Limb (tissue), 2 donors: ENCODE results near the gene MRPS14.
A peak's percentile ranks its signal among the peaks of the same experiment; 100 is the strongest.
"Not testable (repeated sequence)": the region's sequence is repeated elsewhere in the genome, so short reads cannot be mapped to it uniquely, and the experiment has no call there.

Source experiments
- DNase-seq, 2 donors: peaks; one replicate each; pipeline ENCODE4 v3.0.0-alpha.2; 2016; ENCODE audit errors: extremely low spot score in 2 of 2

Gene MRPS14

DNA sequence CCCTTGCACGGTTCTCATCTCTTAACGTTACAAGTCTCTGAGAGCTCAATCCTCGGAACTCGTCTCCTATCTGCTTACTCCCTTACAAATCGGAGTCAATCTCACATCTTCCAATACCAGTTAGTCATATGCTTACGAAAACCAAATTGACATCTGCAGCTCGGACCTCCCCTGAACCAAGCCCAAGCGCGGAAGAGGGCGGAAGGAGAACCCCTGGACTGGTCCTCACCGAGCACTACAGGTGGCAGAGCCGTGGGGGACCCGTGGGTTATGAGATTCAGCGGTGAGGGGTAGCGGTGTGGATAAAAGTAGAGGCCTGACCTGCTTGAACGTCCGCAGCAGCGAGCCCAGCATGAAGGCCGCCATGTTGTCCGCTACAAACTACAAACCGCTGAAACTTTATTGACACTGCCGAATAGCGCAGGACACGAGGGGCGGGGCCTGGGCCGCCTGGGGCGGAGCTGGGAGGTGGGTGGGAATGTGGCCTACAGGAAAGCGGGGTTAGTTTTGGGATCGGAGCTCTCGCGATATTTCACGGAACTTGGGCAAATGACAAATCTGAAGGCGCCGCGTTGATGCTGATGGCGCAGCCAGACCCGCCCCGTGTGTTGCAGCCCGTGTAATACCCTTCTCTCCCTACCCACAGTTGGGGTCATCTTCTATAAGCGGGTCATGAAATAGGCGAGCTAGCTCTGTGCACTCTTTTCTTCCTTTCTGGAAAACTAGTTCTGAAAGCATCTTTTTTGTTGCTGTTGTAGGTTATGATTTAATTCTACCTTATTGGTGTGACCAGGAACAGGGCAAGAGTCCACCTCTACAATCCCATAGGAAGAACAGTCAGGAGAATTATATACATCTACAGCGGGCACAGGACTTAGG lies at the start of gene MRPS14:
Gene MRPS14 (minus strand): TSS at position 383 of the 879 bp plus-strand sequence. CDS start 17 bp downstream, at position 366.
- peak; percentile 97 to 99 for DNase-seq

DNA sequence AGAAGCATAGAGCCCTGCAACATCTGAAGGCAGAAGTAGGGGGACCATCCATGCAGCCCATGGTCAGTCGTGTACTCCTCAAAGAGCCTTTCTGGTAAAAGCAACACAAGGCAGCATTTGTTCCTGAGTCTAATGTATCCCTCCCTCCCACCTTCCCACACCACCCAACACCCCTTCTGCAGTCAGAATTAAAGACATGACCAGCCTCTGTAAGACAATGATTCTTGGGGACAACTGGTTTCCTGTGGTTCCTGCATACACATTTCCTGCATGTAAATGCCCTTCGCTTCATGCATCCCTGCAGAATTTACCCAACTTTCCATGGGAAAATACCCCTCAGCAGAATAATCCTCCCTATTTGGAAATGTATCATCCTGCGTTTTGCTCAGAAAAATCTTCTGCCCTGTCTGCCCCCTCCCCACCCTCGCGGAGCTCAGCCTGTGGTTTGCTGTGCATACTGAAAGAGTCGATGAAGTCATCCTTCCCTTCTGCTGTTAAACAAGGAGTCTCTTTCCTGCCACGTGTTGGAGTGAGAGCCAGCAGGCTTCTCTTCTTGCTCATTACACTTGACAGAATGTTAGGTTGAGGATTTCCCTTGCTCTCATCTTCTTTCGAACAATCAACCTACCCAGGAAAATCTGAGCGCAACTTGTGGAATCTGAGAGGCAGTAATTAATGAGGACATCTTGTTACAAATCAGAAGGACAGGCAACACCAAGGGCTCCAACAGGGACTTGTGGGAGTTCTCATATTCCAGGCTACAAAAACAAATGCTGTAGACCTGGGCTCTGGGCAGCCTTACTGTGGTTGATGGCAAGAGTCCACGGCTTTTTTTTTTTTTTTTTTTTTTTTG lies 49.1 kb upstream of the MRPS14 start:
- peak; percentile 70 to 86 for DNase-seq

DNA sequence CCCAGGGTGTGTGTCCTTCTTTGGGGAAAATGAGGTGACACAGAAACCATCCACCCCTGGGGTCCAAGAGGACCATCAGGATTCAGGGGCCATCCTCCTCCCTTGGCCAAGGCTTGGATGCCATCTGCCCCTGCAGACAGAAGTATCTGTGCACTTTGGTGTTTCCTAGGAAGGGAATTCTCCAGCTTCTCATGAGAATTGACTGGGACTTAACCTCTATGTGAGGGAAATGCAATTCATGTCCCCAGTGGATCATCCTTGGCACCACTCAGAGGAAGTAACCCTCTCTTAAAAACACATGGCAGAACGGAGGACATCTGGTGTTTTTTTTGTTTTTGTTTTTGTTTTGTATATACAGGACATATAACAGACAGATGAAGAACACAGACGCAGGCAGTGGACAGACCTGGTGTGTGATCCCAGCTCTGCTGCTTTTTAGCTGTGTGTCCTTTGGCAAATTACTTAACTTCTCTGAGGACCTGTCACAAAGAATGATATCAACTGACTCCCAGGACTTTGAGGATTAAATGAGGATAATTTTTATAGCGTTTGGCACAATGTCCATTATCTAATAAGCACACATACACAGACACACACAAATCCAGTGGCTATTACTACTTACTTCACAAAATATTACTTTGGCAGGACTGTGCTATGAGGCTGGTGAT lies 48.2 kb upstream of the MRPS14 start:
- no peak for DNase-seq

DNA sequence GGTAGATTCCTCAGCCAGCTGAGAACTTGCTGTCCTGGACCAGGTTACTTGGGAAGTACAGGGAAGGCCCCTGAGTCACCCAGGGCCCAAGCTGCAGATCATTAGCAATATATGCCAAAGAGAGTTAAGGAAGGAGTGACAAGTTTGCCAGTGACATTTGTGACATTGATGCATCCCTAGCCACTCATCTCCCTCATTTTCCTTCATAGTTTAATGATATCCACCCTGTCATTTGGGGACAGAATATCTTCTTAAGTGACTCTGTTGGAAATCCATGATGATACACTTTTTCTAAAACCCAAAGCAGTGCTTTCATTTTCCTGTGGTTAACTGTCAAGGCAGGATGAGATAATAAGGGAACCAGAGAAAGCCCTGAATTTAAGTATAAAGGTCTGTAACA lies 47.6 kb upstream of the MRPS14 start:
- no peak for DNase-seq

DNA sequence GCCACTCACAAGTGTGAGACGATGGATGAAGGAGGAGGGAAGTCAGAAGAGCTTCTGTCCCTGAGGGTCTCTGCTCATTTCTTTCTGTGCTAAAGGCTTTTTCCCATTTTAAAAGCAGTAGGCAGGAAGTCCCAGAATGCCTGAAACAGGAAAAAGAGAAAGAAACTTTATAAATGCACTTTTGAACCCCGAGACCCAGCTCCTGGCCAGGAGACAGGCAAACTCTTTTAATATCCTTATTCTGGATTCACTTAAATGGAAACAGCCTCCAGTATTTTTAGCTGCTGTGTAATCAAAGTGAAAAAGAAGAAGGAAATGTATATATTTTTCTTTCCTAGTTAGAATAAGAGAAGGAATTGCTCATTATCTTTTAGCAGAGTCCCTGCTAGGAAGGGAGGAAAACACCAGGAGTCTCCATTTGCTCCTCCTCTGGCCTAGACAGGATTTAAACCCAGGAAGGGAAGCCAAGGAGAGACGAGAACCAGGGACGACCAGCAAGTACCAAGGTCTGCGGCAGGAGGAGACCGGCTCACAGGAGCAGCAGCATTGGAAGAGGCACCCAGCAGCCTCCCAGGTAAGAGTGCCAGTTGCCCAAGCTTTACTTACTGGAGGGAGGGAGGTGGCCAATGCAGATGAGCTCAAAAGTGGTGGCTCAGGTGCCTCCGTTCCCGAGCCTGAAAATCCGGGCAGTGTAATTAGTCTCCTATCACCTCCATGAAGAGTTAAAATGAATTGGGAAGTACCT lies 44.3 kb upstream of the MRPS14 start, which contains the start of gene TNN:
Gene TNN (plus strand): TSS at position 472 of the 745 bp plus-strand sequence. CDS start 9,586 bp downstream, outside the sequence.
- DNase-seq, result peak in 1 of 2 donors; percentile 17

DNA sequence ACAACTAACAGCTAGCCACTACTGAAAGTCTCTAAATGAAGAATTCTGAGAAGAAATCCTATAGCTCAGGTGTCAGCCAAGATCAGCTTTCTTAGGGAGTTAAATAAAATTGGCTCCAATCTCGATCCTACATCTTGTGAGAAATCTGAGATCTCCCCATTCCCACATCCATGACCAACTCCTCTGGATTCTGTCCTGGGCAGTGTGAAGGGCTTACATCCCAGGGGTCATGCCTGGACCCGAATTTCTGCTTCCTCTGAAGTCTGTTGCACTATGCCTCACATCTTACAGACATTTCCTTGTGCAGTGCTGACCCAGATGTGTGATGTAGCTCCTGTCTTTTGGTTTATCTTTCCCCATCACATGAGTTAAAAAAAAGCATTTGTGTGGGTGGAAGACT lies 39.6 kb upstream of the MRPS14 start:
- peak in 1 of 2 donors; percentile 11 for DNase-seq

DNA sequence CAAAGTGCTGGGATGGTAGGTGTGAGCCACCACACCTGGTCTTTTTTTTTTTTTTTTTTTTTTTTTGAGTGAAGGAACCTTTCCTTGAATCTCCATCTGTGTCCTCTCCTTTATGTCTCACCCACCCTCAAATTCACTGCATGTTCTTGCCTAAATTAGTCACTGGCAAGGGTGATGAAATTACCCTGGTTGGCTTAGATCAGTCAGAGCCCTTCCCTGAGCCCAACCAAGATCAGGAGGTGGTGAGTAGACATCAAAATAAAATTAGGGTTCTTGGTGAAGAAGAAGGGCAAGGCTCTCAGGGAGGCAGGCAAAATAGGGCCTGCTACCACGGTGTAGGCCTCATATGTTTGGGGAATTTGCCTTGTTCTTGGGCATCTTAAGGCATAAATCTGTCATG lies 39.1 kb upstream of the MRPS14 start:
- DNase-seq, result no peak

DNA sequence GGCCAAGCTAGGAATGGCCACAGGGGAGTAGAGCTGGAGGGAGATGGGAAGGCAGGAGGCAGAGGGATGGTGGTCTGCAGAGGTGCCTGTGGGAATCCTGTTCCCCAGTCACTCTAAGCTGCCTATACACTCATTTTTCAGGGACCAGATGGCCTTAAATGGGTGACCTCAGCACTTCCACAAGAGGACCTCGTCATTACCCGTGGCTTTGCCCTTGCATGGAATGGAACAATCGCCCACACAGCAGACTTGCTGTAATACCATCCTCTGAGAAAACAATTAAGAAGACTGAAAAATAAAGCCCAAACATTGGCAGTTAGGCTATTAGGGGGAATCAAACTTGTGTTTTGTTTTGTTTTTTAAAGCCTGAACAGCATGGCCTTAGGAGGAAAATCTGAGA lies 31.5 kb upstream of the MRPS14 start:
- no peak for DNase-seq

DNA sequence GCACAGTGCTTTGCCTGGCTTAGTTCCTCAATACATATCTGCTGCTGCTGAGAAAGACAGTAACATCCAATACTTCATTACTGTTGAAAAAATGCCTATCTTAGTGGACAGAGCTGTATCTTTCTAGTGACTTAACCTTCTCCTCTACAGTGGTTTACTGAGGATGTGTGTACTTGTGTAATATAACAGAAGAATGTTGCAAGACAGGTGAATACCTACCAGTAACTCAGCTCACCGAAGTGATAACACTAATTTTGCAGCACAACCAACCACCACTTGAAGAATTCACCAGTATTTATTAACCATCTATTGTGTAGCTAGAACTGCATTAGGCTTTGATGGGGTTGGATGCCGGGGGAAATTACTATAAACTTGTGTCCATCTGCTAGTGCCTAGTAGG lies 27.8 kb upstream of the MRPS14 start:
- DNase-seq, result no peak

DNA sequence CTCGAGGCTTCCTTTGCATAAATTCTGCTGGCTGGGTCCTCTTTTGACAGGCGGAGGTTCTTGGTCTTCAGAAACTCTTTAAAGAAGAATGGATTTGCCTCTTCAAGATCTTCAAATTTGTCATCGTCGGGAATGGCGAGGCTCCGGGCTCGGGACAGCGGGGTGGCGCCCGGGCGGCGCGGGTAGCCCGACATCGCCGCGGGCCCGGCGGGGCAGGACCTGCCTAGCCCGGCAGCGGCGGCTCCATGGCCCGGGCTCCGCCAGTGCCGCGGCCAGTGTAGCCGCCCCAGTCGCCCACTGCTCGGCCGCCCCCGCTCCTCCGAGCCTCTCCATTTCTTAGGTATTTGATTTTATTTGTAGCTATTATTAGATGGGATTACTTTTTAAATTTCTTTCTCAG lies 22.3 kb upstream of the MRPS14 start:
- DNase-seq, result no peak

DNA sequence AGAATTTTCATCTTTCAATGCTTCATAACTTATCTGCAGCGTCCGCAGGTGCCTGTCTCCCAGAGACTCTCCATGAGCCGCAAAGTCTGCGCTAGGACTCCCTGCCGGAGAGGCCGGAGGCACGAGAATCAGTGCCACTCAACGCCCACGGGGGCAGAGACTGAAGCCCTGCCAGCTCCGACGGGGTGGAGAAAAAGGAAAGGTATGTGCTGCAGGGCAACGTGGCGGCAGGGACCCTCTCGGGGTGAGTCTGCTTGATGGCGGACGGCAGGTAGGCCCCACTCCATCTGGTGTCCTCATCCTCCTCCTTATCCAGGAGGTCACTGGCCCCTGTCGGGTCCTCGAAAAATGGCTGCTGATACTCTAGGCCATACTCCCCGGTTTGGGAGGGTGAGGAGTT lies 21.9 kb upstream of the MRPS14 start:
- no peak for DNase-seq

DNA sequence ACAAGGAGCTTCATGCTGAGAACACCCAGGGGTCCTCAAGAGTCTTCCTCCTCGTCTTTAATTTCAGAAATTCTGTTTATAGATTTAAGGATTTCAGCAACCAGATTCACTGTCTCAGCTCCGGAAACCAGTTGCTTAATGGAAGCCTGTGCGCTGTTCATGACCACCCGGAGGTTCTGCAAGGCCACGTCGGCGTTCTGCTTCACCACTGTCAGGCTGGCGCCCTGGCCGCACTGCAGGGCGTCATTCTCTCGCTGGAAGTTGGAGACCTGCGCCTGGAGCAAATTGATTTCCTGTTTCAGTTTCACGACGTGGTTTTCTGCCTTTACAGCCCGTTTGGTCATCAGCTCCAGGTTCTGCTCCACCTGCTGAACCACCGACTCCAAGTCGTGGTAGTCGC lies 21.4 kb upstream of the MRPS14 start:
- not testable (repeated sequence) for DNase-seq

DNA sequence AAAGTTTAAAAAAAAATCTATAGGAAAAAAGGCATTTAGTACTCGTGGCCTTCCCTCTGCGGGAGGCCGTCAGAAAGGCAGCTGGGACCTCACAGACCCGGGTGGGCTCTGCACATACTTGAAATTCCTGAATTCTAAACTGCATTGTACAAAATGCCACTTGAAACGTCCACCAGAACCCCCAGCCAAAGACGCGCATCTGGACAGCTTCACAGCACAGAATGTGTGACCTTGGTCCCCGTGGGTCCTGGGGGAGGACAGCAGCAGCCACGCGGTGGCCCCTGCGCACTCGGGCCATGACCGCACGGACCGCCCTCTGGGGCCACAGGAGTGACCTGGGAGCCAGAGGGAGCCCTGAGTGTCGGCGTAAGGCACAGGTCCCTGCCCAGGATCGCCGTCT lies 20.6 kb upstream of the MRPS14 start:
- DNase-seq, result no peak

DNA sequence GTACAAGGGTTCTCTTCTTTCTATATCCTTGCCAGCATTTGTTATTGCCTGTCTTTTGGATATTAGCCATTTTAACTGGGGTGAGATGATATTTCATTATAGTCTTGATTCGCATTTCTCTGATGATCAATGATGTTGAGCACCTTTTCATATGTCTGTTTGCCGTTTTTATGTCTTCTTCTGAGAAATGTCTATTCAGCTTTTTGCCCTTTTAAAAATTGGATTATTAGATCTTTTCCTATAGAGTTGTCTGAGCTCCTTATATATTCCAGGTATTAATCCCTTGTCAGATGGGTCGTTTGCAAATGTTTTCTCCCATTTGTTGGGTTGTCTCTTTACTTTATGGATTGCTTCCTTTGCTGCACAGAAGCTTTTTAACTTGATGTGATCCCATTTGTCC lies 19.4 kb upstream of the MRPS14 start:
- DNase-seq, result no peak

DNA sequence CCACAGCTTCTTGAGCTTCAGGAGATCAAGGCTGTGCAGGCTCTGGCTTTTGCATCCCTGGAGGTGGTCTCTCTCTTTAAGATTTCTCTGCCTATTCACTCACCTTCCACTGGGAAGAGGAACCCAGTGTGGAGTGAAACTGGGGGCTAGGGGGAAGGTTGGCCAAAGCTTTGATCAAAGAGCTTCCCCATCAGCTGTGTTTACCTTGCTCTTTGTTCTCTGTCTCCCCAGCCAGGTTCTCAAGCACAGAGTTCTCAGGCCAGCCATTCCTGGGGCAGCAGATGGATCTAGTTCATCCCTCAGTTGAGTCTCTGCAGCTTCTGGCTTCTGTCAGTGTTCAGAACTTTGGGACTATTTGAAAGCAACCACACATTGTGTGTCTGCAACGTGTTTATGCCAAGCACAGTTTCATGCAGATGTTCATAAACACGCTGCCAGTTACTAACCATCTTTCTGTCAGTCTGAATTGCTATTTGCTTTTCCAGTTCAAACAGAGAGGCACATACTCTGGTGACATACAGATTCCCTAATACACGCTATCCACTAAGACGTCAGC lies 17.2 kb upstream of the MRPS14 start:
- no peak for DNase-seq

DNA sequence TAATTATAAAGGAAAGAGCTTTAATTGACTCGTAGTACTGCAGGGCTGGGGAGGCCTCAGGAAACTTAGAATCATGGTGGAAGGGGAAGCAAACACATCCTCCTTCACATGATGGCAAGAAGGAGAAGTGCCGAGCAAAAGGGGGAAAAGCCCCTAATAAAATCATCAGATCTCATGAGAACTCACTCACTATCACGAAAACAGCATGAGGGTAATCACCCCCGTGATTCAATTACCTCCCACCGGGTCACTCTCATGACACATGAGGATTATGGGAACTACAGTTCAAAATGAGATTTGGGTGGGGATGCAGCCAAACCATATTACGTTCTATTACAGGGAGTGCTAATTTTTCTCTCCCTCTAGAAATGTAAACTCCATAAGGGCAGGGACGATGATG lies 14.2 kb upstream of the MRPS14 start:
- DNase-seq, result no peak

DNA sequence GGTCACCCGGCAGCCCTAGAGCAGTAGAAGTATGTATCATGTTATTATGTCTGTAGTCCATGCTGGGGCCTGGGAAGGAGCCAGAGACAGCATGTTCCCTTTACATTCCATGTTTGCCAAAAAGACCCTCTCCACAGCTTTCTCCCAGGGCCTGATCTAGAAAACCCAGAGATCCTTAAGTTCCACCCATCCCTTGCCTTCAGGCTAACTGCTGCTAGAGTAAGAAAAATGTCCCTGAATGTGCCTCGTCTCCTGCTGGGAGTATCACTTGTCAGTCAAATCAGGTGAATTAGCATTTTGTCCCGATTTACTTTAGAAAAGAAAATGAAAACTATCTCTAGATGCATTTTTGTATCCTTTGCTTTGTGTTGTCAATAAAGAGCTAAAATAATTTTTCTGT lies 13.3 kb upstream of the MRPS14 start:
- no peak for DNase-seq

DNA sequence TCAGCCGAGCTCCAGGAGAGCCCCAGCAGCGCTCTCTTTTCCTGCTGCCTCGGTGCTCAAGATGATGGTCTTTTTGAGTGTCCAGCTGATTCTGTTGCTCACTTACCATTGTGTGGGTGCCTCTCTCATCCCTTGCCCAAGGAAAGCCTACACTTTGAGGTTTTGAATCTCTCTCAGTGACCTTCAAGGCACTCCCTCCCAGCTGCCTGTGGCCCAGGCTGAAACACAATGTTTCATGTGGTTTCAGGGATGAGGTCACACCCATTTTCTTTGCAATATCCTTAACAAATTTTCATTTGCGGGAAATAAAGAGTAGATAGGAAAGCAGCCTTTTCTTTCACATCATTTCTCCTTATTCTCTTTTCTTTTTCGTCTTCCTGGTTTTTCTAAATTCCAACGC lies 12.6 kb upstream of the MRPS14 start:
- DNase-seq, result no peak

DNA sequence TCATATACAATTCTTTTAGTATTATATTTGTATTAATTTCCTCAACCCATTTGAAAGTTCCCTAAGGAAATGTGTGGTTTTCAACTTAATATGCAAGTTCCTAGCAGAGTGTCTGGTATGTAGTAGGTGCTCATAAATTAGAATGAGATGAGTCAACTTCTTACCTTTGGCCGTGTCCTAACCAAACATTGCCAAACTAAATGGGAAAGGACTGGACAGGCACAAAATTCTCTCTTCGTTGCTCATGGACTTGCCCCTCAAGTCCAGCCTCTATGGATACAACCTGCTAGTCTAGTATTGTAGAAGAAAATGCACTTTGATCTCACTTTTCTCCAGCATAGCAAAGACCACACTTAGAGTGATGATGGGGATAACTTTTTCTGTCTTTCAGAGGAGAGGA lies 11.6 kb upstream of the MRPS14 start:
- DNase-seq, result no peak

DNA sequence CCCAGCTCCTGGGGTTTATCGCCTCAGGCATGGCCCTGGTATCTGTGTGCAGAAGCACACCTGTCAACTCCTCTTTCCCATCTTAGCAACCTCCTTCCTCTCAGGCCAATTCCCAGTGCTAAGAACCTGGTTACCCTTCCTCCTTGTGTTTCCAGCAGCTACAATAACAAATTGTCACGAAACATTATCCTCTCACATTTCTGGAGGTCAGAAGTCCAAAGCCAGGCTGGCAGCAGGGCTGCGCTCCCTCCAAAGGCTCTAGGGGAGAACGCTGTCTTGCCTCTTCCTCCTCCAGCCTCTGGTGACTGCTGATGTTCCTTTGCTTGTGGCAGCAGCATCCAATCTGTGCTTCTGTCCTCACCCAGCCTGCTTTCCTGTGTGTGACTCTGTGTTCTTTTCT lies 10.7 kb upstream of the MRPS14 start:
- no peak for DNase-seq

DNA sequence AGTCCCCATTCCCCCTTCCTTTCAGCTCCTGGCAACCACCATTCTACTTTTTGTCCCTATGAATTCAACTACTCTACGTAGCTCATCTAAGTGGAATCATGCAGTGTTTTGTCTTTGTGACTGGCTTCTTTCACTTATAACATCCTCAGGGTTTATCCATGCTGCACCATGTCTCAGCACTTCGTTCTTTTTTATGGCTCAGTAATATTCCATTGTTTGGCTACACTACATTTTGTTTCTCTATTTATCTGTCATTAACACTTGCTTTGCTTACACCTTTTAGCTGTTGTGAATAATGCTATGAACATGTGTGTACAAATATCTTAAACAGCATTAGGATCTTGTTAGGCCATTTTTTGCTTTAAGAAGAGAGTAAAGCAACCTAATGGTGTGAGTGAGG lies 1.5 kb upstream of the MRPS14 start:
- DNase-seq, result no peak
